GM18511 (cell line): ENCODE results near the gene TCEANC2.

ENCODE experiments used
- ATAC-seq: cut with Tn5 transposase; IDR thresholded peaks from one replicate; pipeline ENCODE4 v1.9.1; 2021; ENCODE audit warnings: mild to moderate bottlenecking, moderate library complexity; ENCODE audit not compliant: unreplicated experiment

Gene TCEANC2

DNA sequence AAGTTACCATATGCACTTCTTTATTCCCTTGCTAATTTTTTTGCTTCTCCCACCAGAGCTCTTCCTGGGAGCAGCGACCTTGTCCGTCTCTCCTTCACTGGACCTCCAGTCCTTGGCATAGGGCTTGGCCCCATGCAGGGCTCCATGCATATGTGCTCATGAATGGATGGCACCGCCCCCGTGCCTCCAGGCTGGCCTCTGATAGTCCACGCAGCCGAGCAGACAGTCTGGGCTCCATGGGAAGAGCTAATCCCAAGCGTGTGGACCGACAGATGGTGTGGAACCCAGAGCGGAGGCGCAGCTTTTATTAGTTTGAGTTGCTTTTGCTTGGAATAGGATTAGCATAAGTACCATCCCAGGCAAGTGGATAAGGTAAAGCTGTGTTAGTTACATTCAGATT is 57.6 kb downstream of the TCEANC2 start:
- ATAC-seq: no peak

DNA sequence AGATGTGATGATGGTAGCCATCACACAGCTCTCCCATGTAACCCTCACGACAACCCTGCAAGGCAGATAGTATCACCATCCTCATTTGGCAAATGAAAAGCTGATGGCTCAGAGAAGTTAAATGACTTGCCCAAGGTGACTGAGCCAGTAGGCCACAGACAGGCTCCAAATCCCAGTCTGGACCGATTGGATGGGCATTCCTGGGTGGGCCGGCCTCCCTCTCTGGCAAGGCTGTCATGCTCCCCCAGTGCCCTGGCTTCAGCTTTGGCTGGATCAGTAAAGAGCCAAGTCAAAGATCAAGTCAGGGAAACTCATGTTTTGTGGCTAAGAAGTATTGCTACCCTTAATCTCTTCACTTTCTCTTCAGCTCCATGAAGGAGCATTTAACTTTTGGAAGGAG is 58.2 kb downstream of the TCEANC2 start:
- ATAC-seq: no peak

DNA sequence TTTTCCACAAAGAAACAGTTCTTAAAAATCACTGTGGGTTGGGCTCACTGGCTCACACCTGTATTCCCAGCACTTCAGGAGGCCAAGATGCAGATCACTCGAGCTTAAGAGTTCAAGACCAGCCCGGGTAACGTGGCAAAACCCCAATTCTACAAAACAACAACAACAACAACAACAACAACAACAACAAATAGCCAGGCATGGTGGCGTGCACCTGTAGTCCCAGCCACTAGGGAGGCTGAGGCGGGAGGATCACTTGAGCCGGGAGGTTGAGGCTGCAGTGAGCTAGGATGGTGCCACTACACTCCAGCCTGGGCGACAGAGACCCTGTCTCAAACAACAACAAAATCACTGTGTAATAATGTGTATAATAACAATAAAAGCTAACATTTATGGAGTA is 58.6 kb downstream of the TCEANC2 start:
- no peak for ATAC-seq

DNA sequence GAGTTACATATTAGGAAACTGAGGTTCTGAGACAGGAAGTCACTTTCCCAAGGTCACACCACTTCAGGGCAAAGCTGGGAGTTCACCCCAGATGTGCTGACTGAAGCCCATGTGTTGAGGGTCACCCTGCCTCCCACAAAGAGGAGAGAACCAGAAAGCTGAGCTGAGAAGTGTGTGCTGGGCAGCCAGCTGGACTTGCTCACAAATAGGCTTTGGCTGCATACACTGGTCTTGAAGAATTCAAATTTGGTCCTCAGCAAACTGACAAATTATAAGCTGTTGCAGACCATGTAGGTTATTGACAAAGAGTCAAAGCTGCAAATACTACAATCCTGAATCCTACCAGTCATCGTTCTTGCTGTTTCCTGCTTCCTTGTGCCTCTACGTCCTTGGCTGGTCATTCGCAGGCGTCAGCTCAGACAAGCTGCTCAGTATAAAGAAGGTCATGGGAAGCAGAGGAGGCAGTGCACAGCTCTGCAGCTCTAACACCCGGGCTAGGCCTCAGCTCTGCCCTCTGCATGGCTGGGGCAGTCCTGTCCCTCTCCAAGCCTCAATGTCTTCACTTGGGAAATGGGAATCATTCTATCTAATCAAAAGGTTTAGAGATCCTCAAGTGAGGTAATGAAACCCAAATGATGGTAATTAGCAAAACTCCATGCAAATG is 59.4 kb downstream of the TCEANC2 start:
- ATAC-seq: no peak

DNA sequence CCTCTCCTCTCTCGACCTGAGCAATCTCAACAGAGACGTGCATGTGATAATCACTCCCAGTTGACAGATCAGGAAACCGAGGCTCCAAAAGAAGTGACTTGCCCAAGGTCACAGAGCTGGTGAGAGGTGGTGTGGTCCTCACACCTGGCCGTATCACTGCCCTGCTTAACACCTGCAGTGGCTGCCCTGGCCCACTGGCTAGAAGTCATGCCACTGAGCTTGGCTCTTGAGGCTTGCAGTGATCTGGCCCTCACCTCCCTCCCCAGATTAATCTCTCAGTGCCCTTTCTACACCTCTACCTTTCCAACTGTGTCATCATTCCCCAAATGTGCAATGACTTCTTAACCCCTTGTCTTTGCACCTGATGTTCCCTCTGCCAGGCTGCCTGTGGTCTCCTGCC is 60.6 kb downstream of the TCEANC2 start:
- no peak for ATAC-seq

DNA sequence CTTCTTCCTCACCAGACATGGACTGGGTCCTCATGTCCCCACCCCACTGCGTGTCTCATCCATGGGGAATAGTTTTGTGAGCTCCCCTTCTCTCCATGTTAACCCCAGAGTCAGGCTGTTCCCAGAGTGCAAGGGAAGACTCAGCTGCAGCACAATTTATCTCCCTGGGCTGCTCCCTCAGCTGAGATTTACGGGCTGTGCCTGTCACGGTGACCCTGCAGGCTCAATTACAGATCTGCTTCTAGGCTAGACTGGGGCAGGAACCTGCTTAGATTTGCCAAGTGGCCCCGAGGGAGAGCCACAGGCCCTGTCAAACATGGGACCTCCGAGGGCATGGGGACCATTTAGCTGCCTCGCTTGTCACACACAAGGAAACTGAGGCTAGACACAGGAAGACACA is 61.5 kb downstream of the TCEANC2 start:
- ATAC-seq: no peak

DNA sequence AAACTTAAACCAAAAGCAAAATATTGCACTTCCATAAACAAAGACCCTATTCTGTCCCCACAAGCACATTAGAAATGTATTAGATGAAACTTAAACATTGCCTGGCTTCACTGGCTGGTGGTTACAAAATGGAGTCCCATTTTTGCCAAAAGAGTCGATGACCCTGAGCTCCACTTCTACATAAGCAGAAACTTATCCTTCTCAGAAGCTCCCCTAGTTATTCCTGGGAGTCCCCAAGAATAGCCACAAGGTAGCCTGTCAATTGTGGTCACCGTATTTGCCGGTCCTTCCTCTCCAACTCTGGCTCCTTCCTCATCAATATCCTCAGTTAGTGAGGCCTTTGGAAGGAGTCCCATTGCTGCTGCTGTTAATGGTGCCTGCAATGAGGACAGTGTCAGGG is 62.1 kb downstream of the TCEANC2 start:
- no peak for ATAC-seq

DNA sequence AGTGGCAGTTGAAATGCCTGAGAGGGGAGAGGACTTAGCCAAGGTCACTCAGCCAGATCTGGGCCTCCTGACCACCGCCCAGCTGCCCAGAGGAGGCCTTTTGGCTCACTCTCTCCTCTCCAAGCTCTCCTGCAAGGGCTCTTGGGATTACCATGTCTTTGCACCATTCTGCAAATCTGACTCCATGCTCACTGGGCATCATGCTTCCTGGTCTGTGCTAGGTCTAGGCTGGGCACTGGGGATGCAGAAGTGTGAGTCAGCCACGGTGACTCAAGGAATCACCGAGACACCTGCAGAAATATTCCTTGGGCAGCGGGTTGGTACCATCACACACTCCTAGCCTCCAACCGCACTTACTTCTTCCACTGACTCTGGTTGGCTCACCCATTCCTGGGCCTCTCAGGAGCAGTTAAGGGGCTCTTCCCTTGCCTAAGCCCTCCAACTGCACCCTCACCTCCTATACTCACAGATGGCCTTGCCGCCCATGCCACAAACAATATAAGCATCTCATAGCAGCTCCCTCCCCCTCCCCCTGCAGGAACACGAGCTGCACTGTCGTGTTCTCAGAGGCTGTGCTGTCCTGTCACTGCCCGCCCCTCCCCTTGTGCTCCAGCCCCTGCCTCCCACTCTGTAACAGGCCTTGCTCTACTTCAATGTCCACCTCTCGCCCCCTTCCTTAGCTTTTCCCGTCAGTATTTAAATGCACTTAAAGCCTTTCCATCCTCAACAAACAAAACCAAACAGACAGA is 64.6 kb downstream of the TCEANC2 start:
- ATAC-seq: no peak

DNA sequence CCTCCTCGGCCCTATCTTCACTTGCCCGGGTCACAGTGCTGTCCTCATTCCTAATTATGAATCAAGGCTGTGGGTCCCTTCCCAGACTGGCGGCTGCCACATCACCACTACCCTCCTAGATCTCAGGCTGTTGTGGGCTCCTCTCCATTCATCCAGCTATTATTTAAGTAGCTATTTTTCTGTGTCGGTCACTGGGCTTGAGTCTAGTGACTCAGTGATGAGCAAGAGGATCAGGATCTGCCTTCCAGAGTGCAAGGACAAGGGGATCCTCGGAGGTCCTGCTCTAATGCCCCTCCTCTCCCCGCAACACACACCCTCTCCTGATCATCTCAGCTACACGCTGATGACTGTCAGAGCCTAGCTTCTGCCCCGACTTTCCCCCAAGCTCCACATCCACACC is 65.3 kb downstream of the TCEANC2 start:
- no peak for ATAC-seq

DNA sequence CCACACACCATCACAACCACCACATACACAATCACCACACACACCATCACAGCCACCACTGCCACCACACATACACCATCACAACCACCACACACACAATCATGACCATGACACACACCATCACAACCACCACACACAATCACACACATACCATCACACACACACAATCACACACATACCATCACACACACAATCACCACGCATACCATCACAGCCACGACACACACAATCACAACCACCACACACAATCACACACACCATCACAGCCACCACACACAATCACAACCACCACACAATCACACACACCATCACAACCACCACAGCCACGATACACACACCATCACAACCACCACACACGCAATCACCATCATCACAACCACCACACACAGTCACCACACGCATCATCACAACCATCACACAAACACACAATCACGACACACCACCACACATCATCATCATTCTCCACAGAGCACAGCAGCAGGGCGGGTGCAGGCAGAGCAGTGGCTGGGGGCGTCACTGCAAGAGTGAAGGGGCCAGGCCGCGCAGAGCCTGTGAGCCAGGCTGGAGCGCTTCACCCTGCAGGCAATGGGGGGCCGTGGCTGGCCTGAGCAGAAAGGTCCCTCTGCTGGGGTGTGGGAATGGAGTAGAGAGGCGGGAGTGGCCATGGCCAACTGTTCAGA is 66.8 kb downstream of the TCEANC2 start:
- ATAC-seq: no peak

DNA sequence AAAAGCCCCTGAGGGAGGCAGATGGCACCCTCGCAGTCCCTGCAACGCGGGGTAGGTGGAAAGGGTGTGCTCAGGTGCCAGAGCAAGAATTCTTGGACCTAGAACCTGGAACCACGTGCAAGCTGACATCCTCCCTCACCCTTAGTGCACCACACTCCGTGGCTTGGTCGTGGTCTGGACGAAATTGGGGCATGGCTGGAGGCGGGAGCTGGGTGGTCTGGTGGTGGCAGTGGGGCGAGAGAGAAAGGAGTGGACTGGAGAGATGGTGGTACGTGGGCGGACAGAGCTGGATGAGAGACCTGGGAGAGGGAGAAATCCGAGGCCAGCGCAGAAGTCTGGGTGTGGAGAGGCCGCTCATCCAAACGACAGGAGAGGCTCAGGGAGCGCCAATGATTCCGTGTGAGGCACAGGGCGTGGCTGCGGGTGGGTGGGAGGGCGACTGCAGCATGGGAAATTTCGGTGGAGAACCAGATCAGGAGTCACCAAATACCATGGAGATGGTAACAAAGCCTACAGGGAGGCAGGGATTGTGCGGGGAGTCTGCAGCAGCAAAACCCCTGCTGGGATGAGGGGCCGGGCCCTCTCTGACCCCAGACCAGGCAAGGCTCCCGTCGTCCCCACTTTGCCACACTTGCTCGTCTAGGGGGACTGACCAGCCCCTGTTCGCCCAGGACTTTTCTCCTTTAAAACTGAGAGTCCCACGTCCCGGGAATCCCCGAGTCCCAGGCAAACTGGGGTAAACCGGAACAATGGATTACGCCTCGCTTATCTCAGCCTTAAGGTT is 67.5 kb downstream of the TCEANC2 start:
- no peak for ATAC-seq

DNA sequence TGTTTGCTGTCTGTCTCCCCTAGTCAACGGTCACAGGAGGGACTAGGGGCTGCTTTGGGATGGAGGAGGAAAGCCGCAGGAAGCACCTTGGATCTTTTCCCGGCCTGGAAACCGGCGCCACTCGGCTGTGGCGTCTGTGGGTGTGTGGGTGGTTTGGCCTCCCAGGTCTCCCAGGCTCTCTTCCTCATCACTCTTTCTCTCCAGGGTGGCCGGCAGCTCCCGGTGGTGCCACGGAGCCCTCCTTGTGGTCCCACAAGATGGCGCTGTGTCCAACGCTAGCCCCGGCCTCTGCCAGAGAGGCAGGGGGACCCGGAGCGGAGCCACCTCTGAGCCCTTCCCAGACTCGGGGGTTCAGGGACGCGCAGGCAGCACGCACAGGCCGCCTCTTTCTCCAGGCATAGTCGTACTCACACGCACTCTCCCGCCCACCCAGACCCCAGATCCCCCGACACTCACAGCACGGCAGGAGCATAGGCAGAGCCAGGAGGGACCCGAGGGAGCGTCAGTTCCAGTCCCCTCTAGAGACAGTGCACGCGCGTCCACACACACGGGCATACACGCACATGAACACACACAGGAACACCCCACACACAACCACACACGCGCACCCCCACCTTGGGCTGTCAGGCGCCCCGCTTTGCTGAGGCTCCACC is 68.2 kb downstream of the TCEANC2 start:
- ATAC-seq: no peak

DNA sequence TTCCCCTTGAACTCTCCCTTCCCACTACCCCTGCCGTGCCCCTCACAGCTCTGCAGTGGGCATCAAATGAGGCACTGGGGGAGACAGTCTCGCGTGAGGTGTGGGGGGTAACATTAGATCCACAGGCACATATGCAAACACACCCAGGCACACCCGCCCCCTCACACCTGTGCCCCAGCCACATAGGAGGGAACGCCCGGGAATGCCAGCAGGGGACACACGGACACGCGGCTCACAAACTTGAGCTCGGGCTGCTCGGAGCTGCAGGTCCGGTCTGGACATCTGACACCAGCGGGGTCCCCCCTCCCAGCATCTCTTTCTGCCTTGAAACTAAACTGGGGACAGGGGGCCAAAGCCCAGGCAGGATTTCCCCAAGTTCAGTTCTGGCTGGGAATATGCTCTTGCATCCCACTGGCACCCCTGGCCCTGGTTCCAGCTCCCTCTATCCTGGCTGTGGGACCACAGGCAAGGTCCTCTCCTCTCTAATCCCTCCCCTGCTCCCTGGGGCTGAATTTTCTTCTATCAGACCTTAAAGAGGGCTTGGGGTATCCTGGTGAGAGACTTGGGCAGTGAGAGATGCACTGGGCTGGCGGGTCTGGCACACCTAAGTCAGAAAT is 68.8 kb downstream of the TCEANC2 start:
- ATAC-seq: no peak

DNA sequence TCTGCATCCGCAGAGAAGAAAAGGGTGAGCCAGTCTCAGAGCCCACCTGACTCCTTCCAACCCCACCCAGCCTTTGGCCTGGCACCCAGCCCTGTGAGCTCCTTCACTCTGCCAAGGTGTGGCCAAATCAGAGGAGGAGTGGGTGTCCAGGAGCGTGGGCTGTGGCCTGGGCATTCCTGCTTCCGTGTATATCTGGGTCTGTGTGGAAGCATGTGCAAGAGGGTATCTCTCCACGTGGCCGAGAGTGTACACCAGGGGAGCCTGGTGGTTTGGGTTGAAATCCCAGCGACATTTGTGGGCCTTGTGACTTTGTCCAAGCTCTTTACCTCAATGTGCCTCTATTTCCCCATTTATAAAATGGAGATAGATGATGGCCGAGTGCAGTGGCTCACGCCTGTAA is 69.6 kb downstream of the TCEANC2 start:
- no peak for ATAC-seq

DNA sequence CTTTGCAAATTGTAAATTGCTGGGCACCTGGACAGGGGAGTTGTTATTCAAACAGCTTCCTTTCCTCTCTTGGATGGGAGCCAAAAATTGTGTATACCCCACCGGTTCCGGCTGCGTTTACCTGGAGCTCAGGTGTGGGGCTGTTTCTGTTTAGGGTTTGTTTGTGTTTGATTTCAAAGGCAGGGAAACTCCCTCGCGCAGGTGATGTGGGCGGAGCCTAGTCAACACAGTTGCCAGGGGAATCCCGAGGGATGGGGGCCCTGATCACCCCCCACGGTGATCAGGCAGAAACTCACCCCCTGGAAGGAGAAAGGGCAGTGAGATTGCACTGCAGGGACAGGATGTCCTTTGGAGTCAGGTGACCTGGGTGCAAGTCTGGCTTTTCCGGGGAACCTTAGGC is 71.1 kb downstream of the TCEANC2 start:
- ATAC-seq: no peak

DNA sequence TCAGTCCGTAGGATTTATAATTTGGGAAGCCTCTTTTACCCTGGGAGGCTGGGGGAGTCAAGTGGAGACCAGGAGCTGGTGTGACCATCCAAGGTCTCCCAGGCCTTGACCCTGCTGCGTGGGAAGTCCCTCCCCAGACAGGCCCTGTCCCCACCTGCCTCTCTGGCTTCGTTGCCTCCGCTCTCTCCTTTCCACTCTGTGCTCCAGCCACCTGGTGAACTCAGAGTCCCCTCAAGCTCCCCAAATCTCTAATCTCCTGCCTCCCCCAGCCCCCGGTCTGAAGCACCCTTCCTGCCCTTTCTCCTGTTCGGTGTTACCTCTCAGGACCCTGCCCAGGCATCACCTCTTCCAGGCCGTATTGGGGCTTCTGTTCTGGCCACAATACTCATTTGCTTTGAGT is 71.5 kb downstream of the TCEANC2 start:
- no peak for ATAC-seq

DNA sequence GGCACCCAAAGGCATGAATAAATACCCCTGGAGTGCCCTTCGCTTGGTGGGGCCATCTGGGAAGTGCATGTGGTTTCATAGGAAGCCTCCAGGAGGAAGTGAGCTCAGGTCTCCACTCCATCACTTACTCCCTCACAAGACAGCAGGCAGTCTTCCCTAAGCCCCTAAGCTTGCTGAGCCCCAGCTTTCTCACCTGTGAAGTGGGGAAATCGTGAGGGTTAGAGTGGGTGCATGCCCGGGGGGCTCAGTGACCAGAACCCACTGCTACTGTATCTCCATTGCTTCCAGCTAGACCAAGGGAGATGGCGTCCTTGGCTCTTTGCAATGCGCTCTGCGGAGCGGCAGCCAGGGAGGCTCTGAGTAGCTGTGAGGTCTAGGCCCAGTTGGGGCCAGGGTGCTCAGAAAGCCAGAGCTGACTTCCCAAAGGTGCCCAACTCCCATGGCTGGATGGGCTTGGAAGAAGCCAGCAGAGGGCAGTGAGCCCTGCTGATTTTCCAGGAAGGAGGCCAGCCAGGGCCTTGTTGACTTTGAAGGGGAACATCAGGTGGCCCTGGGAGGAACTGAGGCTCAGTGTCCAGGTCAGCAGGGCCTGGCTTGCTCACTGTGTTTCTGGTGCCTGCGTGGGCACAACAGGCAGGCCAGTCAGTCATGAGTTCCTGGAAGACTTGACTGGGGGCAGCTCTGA is 72.1 kb downstream of the TCEANC2 start:
- ATAC-seq: no peak

DNA sequence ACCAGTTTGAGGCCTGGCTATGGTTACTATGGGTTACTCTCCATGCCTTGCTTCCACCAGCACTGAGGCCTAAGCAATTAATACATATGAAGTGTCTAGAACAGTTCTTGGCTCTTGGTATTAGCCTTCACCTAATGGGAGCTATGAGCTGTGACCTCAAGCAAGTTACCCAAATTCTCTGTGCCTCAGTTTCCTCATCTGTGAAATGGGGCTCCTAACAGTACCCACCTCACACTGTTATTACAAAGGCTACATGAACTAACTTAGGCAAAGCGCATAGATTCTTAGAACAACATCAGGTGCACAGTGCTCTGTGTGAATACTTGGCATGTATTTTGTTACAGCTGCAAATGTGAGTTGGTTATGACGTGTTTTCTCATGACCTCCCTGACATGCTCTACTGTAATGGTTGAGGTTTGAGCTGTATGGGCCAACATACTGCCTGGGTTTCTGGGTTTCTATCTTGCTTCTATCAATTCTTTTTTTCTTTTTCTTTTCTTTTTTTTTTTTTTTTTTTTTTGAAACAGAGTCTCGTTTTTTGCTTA is 72.9 kb downstream of the TCEANC2 start:
- ATAC-seq: no peak

DNA sequence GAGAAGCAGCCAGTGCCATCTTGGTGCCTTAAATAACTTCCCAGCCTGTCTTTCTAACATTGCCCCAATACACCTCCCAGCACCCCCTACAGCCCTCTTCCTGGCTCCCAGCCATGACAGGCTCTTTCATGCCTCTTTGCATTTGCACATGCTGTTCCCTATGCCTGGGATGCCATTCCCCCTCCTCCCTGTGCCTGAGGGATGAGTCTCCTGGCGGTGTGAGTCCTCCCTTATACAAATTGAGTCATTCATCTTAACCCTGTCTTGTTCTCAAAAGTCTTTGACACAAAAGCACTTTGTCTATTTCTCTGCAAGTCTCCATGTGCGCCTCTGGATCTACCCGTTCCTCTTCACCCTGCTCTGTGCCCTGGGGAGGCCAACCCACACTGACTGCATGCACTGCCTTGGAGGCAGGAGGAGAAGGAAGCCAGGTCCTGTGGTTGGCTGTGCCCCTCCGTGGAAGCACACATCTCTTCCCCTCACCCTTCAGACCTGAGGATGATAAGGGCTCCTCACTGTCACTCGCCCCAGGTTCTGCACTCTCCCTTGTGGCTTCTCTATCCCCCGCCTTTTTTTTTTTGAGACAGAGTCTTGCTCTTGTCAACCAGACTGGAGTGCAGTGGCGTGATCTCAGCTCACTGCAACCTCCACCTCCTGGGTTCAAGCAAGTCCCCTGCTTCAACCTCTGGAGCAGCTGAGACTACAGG is 74.3 kb downstream of the TCEANC2 start:
- no peak for ATAC-seq
